Osteocyte (in vitro differentiated cells): Measurements from ENCODE around the gene POLE3. TPM values are rescaled to one million over a fixed set of nuclear protein-coding genes. Genes with fewer than 3 reads are reported as not detected.

ENCODE experiments used
- DNase-seq: peaks from one replicate; pipeline ENCODE4 v3.0.0; 2021; ENCODE audit warnings: mixed read lengths; ENCODE audit not compliant: unreplicated experiment; ENCODE audit errors: extremely low spot score
- H3K27ac Mint-ChIP-seq: one replicate; pipeline ENCODE4 v1.8.0; 2021; ENCODE audit warnings: mild to moderate bottlenecking, mixed read lengths; ENCODE audit not compliant: unreplicated experiment
- H3K27me3 Mint-ChIP-seq: one replicate; pipeline ENCODE4 v1.8.0; 2021; ENCODE audit warnings: mixed read lengths; ENCODE audit not compliant: unreplicated experiment
- H3K36me3 Mint-ChIP-seq: one replicate; pipeline ENCODE4 v1.8.0; 2021; ENCODE audit warnings: mixed read lengths; ENCODE audit not compliant: unreplicated experiment
- H3K4me1 Mint-ChIP-seq: one replicate; pipeline ENCODE4 v1.8.0; 2021; ENCODE audit warnings: mixed read lengths; ENCODE audit not compliant: unreplicated experiment
- H3K4me3 Mint-ChIP-seq: one replicate; pipeline ENCODE4 v1.8.0; 2021; ENCODE audit warnings: mild to moderate bottlenecking, moderate library complexity, mixed read lengths; ENCODE audit not compliant: unreplicated experiment
- H3K9me3 Mint-ChIP-seq: one replicate; pipeline ENCODE4 v1.8.0; 2021; ENCODE audit warnings: mixed read lengths; ENCODE audit not compliant: unreplicated experiment
- total RNA-seq: library from RNA; stranded (reverse); gene quantifications from 2 replicates; pipeline ENCODE4 v1.2.1, GENCODE V29; 2021
- TF ChIP-seq, protein P1 (sequence below): fragments of 200-600 bp; sonication (generic); IDR thresholded peaks from 2 replicates; pipeline ENCODE4 v1.5.0; 2021; ENCODE audit warnings: antibody characterized with exemption, mild to moderate bottlenecking, moderate library complexity

The POLE3 gene
- total RNA-seq, 1 donor from 2014 or later: 35.5 TPM

DNA sequence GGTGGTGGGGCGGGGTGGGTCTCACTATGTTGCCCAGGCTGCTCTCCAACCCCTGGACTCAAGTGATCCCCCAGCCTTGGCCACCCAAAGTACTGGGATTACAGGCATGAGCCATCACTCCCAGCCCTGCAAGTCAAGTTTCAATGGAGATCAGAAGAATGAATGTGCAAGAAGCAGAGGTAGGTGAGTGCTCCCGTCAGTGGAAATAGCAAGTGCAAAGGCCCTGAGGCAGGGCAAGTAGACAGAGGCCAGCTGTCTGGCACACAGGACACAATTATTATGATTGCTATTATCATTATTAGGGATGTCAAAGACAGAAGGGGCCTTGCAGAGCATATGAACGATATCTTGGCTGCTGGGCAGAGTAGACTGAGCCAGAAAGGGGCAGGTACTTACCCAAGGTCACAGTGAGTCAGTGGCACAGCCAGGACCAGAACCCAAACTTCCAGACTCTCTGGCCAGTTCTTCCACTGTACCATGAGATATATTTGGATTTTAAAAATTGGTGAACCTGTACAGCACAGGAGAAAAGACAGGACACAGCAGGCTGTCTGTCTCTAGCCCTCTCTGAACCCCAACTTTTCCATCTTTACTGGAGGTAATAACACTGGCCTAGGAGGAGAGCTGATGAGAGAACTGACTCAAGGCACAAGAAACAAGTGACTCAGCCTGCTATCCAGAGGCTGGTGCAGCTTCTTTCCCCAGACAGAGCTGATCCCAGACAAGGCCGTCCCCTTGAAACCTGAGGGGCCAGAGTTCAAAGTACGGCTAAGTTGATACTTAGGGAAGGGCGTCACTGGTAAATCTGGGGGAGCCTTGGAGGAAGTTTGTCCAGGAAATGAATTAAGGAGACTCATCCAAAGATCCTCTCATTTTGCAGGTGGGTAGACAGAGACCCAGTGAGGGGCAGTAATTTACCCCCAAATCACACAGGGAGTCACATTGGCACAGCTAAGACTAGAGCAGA lies 35.1 kb downstream of the POLE3 start:
- H3K36me3 Mint-ChIP-seq: peaks cover 7% of the 10 kb centered on the region
- no peak for DNase-seq
- TF ChIP-seq, protein P1, sequence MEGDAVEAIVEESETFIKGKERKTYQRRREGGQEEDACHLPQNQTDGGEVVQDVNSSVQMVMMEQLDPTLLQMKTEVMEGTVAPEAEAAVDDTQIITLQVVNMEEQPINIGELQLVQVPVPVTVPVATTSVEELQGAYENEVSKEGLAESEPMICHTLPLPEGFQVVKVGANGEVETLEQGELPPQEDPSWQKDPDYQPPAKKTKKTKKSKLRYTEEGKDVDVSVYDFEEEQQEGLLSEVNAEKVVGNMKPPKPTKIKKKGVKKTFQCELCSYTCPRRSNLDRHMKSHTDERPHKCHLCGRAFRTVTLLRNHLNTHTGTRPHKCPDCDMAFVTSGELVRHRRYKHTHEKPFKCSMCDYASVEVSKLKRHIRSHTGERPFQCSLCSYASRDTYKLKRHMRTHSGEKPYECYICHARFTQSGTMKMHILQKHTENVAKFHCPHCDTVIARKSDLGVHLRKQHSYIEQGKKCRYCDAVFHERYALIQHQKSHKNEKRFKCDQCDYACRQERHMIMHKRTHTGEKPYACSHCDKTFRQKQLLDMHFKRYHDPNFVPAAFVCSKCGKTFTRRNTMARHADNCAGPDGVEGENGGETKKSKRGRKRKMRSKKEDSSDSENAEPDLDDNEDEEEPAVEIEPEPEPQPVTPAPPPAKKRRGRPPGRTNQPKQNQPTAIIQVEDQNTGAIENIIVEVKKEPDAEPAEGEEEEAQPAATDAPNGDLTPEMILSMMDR: no peak
- H3K27me3 Mint-ChIP-seq: no peaks in the 10 kb centered on the region
- H3K9me3 Mint-ChIP-seq: no peaks in the 10 kb centered on the region
- peaks cover 6% of the 10 kb centered on the region for H3K4me1 Mint-ChIP-seq
- no peak overlapping the region for H3K27ac Mint-ChIP-seq
- peak overlapping the region; percentile 79 for H3K4me3 Mint-ChIP-seq

DNA sequence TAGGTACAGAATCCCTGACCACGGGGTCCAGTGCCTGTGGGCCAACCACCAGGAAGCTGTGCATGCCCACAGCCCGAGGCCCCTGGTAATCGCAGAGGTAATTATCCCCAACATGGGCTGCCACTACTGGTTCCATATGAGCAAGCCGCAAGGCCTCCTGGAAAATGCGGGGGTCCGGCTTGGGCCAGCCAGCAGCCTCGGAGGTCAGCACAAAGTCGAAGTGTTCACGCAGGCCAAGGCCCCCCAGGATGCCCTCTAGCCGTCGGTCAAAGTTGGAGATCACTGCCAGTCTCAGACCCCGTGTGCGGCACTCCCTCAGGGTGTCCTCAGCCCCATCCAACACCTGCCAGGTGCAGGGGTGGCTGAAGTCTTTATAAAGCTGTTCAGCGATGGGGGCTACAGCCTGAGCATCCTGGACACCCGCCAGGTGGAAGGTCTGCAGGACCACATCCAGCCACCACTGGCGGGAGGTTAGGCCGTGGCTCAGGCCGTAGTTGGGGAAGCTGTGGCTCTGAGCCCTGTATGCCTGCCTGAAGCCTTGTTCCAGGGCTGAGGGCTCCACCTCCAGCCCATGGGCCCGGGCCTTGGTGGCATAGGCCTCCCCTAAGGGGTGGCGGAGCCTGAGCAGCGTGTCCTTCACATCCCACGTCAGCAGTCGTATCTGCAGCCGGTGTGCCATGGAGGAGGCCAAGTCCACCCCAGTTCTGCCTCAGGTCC lies 36.6 kb downstream of the POLE3 start:
- no peak for DNase-seq
- H3K9me3 Mint-ChIP-seq: no peaks in the 10 kb centered on the region
- H3K4me1 Mint-ChIP-seq: peaks cover 6% of the 10 kb centered on the region
- H3K27me3 Mint-ChIP-seq: no peaks in the 10 kb centered on the region
- TF ChIP-seq, protein P1: no peak
- H3K36me3 Mint-ChIP-seq: peaks cover 7% of the 10 kb centered on the region
- H3K4me3 Mint-ChIP-seq: no peak overlapping the region
- no peak overlapping the region for H3K27ac Mint-ChIP-seq

DNA sequence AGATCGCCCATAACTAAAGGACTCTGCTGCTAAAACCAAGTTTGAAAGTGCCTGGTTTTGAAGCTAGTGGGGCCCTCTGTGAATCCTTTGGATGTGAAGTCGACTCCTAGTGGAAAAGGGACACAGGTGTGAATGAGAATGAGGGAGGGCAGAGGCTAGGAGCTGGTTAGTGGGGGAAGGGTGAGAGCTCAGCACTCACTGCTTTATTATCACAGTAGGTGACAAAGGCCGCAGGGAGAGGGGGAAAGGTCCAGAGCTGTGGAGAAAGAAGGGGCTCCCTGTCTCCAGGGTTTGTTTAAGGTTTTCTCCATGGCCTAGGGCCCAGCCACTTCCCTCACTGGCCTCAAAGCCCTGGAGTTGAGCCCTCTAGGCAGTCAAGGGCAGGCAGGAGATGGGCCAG lies 37.2 kb downstream of the POLE3 start:
- Mint-ChIP-seq H3K4me3 (no peak overlapping the region), H3K27ac (no peak overlapping the region), H3K4me1 (peaks cover 6% of the 10 kb centered on the region), H3K9me3 (no peaks in the 10 kb centered on the region), H3K36me3 (peaks cover 7% of the 10 kb centered on the region), H3K27me3 (no peaks in the 10 kb centered on the region)
- DNase-seq: no peak
- TF ChIP-seq, protein P1: no peak

DNA sequence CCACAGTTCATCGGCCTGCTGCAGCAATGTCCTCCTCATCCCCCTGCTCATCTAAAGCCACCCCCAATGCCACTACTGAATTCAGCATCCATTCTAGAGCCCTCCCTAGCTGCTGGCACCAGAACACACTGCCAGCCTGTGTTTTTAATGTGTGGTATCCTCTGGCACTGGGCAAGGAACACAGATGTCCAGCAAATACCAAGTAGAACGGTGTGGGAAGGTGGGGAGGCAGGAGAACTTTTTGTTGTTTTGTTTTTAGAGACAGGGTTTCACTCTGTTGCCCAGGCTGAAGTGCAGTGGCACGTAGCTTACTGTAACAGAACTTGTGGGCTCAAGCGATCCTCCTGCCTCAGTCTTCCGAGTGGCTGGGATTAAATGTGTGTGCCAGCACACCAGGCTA lies 38.4 kb downstream of the POLE3 start:
- H3K4me1 Mint-ChIP-seq: peaks cover 6% of the 10 kb centered on the region
- H3K27me3 Mint-ChIP-seq: no peaks in the 10 kb centered on the region
- no peaks in the 10 kb centered on the region for H3K9me3 Mint-ChIP-seq
- no peak overlapping the region for H3K4me3 Mint-ChIP-seq
- no peak overlapping the region for H3K27ac Mint-ChIP-seq
- TF ChIP-seq, protein P1: no peak
- peaks cover 7% of the 10 kb centered on the region for H3K36me3 Mint-ChIP-seq
- DNase-seq: no peak

DNA sequence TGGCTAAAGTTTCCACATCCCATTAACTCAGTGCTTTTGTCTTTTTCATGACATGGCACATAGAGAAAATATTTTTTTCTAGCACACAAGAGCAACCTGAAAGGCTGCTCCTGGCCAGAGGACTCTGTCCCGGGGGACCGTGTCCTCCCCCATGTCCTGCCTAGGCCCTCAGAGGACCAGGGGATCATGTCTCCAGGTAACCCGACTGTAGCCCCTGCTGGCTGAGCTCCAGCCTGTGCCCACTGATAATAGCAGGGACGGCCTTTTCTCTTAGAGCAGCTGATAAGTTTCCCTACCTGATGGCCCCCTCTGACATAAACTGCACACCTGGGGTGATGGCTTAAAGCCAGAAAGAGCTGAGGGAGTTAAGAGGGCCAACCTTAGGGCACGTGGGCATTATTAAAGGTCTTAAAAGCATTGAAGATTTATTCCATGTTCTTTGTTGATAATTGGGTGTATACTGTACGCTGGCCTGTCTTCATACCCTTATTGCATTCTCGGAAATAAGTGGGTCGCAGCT lies 39.6 kb downstream of the POLE3 start:
- Mint-ChIP-seq H3K4me1 (peaks cover 5% of the 10 kb centered on the region), H3K27ac (no peak overlapping the region), H3K4me3 (no peak overlapping the region), H3K27me3 (no peaks in the 10 kb centered on the region), H3K9me3 (no peaks in the 10 kb centered on the region), H3K36me3 (peaks cover 7% of the 10 kb centered on the region)
- no peak for DNase-seq
- TF ChIP-seq, protein P1: no peak
